Chondrocyte (in vitro differentiated cells): ENCODE measurements around the gene IGFLR1. TPM values are rescaled to one million over a fixed set of nuclear protein-coding genes. Genes with fewer than 3 reads are reported as not detected.
"Not testable (repeated sequence)": the region's sequence is repeated elsewhere in the genome, so short reads cannot be mapped to it uniquely, and the experiment has no call there.

Experiments
- DNase-seq: peaks from one replicate; pipeline ENCODE4 v3.0.0; 2021; ENCODE audit warnings: mixed read lengths, low spot score
- H3K27ac Mint-ChIP-seq: one replicate; pipeline ENCODE4 v1.8.0; 2021; ENCODE audit warnings: mild to moderate bottlenecking, moderate library complexity, mixed read lengths; ENCODE audit not compliant: unreplicated experiment
- H3K27me3 Mint-ChIP-seq: 2 replicates; pipeline ENCODE4 v1.8.0; 2021; ENCODE audit warnings: low read depth, mixed read lengths
- H3K36me3 Mint-ChIP-seq: 2 replicates; pipeline ENCODE4 v1.8.0; 2021; ENCODE audit warnings: low read depth, mixed read lengths
- H3K4me1 Mint-ChIP-seq: 2 replicates; pipeline ENCODE4 v1.8.0; 2021; ENCODE audit warnings: low read depth, mild to moderate bottlenecking, mixed read lengths
- H3K4me3 Mint-ChIP-seq: one replicate; pipeline ENCODE4 v1.8.0; 2021; ENCODE audit warnings: mild to moderate bottlenecking, moderate library complexity, mixed read lengths; ENCODE audit not compliant: unreplicated experiment
- H3K9me3 Mint-ChIP-seq: 2 replicates; pipeline ENCODE4 v1.8.0; 2021; ENCODE audit warnings: low read depth, mixed read lengths
- CTCF ChIP-seq: fragments of 200-600 bp; sonication (generic); IDR thresholded peaks from 2 replicates; pipeline ENCODE4 v1.5.0; 2021; ENCODE audit warnings: antibody characterized with exemption, mild to moderate bottlenecking, moderate library complexity
- total RNA-seq: library from RNA; stranded (reverse); gene quantifications from 3 replicates; pipeline ENCODE4 v1.2.1, GENCODE V29; 2021

Gene IGFLR1
- total RNA-seq, 1 donor from 2014 or later = 0.99 TPM

GRCh38 chr19:35775298-35776101 lies 33.2 kb upstream of the IGFLR1 start, which contains the start of gene ARHGAP33:
TSS of gene ARHGAP33 (plus strand) at chr19:35775564. CDS start at chr19:35775659, 95 bp downstream.
- Mint-ChIP-seq H3K4me1 (peaks cover 25% of the 10 kb centered on the region), H3K4me3 (peak within 1 kb of the TSS; percentile 79), H3K36me3 (no peaks in the 10 kb centered on the region), H3K27ac (peak within 1 kb of the TSS; percentile 82), H3K27me3 (no peaks in the 10 kb centered on the region), H3K9me3 (no peaks in the 10 kb centered on the region)
- TF ChIP-seq CTCF = no peak
- peak; percentile 99 for DNase-seq

- Mint-ChIP-seq H3K4me1 (peaks cover 25% of the 10 kb centered on the region), H3K27me3 (no peaks in the 10 kb centered on the region), H3K4me3 (peak overlapping the region; percentile 79), H3K27ac (peak overlapping the region; percentile 82), H3K36me3 (no peaks in the 10 kb centered on the region), H3K9me3 (no peaks in the 10 kb centered on the region)
- TF ChIP-seq CTCF = no peak
- DNase-seq = no peak
These were observed 32.7 kb upstream of the IGFLR1 start for GRCh38 chr19:35775046-35775297.

DNA sequence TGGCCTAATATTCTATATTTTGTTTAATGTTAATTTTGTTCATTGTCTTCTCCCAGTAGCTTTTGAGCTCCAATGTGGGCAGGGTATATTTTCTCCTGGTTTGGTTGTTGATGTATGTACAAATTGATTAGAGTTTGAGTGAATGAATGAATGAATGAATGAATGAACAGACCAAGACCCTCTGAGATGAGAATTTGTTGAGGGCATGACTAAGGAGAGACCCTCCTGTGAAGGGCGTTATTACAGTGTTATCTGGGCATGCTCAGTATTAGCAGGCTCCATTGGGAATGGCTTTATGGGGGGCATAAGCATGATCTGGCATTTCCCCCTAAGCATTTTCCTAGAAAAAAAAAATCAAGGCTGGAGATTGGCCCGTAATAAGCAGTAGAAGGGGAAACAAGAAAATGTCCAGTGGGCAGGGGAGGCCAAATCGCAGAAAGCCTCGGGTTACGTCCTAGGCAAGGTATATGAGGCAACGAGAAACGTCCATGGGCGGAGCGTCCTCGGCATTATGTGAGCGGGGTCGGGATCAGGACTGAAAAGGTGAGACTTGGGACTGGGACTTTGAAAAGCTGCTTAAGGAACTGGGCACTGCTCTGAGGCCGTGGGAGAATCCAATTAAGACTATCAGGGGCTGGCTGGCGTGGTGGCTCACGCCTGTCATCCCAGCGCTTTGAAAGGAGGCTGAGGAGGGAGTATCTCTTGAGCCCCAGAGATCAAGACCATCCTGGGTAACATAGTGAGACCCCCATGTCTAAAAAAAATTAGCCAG lies 32.2 kb upstream of the IGFLR1 start:
- Mint-ChIP-seq H3K27ac (no peak overlapping the region), H3K4me3 (peak overlapping the region; percentile 79), H3K4me1 (peaks cover 25% of the 10 kb centered on the region), H3K27me3 (no peaks in the 10 kb centered on the region), H3K9me3 (no peaks in the 10 kb centered on the region), H3K36me3 (no peaks in the 10 kb centered on the region)
- no peak for TF ChIP-seq CTCF
- DNase-seq = no peak

DNA sequence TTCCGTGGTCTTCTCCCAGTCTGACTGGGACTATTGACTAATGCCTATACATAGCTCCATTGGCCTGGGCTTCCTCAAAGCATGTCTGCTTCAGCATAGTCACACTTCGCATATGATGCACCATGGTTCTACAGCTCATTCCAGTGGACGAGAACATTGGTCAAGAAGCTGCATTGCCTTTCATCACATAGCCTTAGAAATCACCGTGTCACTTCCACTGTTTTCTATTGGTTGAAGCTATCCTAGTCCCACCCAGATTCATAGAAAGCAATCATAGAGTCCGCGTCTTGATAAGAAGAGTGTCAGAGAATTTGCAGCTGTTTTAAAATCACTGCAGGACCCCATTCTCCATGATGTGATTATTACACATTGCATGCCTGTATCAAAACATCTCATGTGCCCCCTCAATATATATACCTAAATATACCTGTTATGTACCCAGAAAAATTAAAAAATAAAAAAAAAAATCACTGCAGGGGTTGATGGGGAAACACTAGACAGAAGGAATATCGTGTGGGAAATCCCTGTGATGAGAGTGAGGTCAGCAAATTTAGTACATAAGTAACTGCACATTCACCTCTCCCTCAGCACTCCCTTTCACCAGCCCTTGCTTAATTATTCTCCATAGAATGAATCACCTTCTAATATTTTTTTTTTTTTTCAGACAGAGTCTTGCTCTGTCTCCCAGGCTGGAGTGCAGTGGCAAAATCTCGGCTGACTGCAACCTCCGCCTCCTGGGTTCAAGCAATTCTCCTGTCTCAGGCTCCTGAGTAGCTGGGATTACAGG lies 31.0 kb upstream of the IGFLR1 start:
- no peak for TF ChIP-seq CTCF
- peaks cover 4% of the 10 kb centered on the region for H3K36me3 Mint-ChIP-seq
- no peaks in the 10 kb centered on the region for H3K27me3 Mint-ChIP-seq
- peaks cover 25% of the 10 kb centered on the region for H3K4me1 Mint-ChIP-seq
- no peak overlapping the region for H3K27ac Mint-ChIP-seq
- DNase-seq = no peak
- H3K4me3 Mint-ChIP-seq = no peak overlapping the region
- H3K9me3 Mint-ChIP-seq = no peaks in the 10 kb centered on the region

- DNase-seq, H3K4me3 Mint-ChIP-seq, H3K27me3 Mint-ChIP-seq: not testable (repeated sequence)
These were observed 30.1 kb upstream of the IGFLR1 start for GRCh38 chr19:35772362-35772761.

More at GRCh38 chr19:35772362-35772761, 30.1 kb upstream of the IGFLR1 start:
- H3K4me1 Mint-ChIP-seq = peaks cover 25% of the 10 kb centered on the region
- not testable (repeated sequence) for H3K36me3 Mint-ChIP-seq, H3K9me3 Mint-ChIP-seq, H3K27ac Mint-ChIP-seq
